Mesenchymal stem cell (in vitro differentiated cells and primary cell): Measurements from ENCODE around the gene ZNF804B.

Experiments used
- DNase-seq: peaks from one replicate; pipeline ENCODE4 v3.0.0-alpha.2; 2013
- H2AFZ ChIP-seq: one replicate; pipeline ENCODE4 v1.6.1; 2013; ENCODE audit warnings: low read depth, mild to moderate bottlenecking, control low read depth, inconsistent platforms, low read length, moderate library complexity
- H2AK5ac ChIP-seq: 2 replicates; pipeline ENCODE4 v1.6.1; 2013; ENCODE audit warnings: low read length, moderate library complexity, mild to moderate bottlenecking, inconsistent platforms; ENCODE audit not compliant: severe bottlenecking
- H2BK120ac ChIP-seq: one replicate; pipeline ENCODE4 v1.6.1; 2013; ENCODE audit warnings: low read depth, mild to moderate bottlenecking, inconsistent platforms, low read length, moderate library complexity
- H2BK12ac ChIP-seq, 2 experiments: one replicate each; pipeline ENCODE4 v1.6.1; 2013; ENCODE audit warnings: inconsistent platforms in 2 of 2, low read length in 2 of 2, mild to moderate bottlenecking in 2 of 2, moderate library complexity in 2 of 2, control low read depth in 1 of 2
- H2BK15ac ChIP-seq: one replicate; pipeline ENCODE4 v1.6.1; 2013; ENCODE audit warnings: mild to moderate bottlenecking, low read depth, inconsistent platforms; ENCODE audit not compliant: poor library complexity, severe bottlenecking
- H2BK5ac ChIP-seq: 2 replicates; pipeline ENCODE4 v1.6.1; 2013; ENCODE audit warnings: low read depth, mild to moderate bottlenecking, low read length, control low read depth, inconsistent platforms; ENCODE audit not compliant: poor library complexity, severe bottlenecking
- H3K14ac ChIP-seq, 2 experiments: one replicate each; pipeline ENCODE4 v1.6.1; 2013; ENCODE audit warnings: inconsistent platforms in 2 of 2, low read length in 2 of 2, control low read depth in 1 of 2, mild to moderate bottlenecking in 1 of 2, moderate library complexity in 1 of 2
- H3K18ac ChIP-seq, 2 experiments: one replicate each; pipeline ENCODE4 v1.6.1; 2013; ENCODE audit warnings: inconsistent platforms in 2 of 2, low read length in 2 of 2, control low read depth in 1 of 2, low read depth in 1 of 2, mild to moderate bottlenecking in 1 of 2
- H3K23ac ChIP-seq, 2 experiments: one replicate each; pipeline ENCODE4 v1.6.1; 2013; ENCODE audit warnings: inconsistent platforms in 2 of 2, low read length in 2 of 2, mild to moderate bottlenecking in 2 of 2, moderate library complexity in 2 of 2, control low read depth in 1 of 2
- H3K27ac ChIP-seq: 2 replicates; pipeline ENCODE4 v1.5.1; 2013; ENCODE audit warnings: mild to moderate bottlenecking, moderate library complexity, low read length, control low read depth, inconsistent platforms; ENCODE audit not compliant: poor library complexity, severe bottlenecking
- H3K27me3 ChIP-seq, 2 experiments: 2 replicates each; pipeline versions ENCODE4 v1.6.1 to v1.7.0; 2013; ENCODE audit warnings: low read length in 2 of 2, mild to moderate bottlenecking in 2 of 2, moderate library complexity in 2 of 2, control low read depth in 1 of 2, inconsistent platforms in 1 of 2; ENCODE audit not compliant: control insufficient read depth in 1 of 2, insufficient read depth in 1 of 2
- H3K36me3 ChIP-seq, 2 experiments: 2 replicates each; pipeline versions ENCODE4 v1.6.1 to v1.7.0; 2013; ENCODE audit warnings: low read length in 2 of 2, control low read depth in 1 of 2, inconsistent platforms in 1 of 2, low read depth in 1 of 2, mild to moderate bottlenecking in 1 of 2; ENCODE audit not compliant: insufficient read depth in 2 of 2, control insufficient read depth in 1 of 2
- H3K4ac ChIP-seq, 2 experiments: one replicate each; pipeline ENCODE4 v1.6.1; 2013; ENCODE audit warnings: inconsistent platforms in 2 of 2, low read length in 2 of 2, mild to moderate bottlenecking in 2 of 2, moderate library complexity in 2 of 2, control low read depth in 1 of 2, low read depth in 1 of 2
- H3K4me1 ChIP-seq: 2 replicates; pipeline ENCODE4 v1.6.1; 2013; ENCODE audit warnings: low read depth, low read length, control low read depth; ENCODE audit not compliant: control insufficient read depth, insufficient read depth
- H3K4me2 ChIP-seq: 2 replicates; pipeline ENCODE4 v1.6.1; 2013; ENCODE audit warnings: low read length, mild to moderate bottlenecking, inconsistent platforms; ENCODE audit not compliant: poor library complexity, severe bottlenecking
- H3K4me3 ChIP-seq, 2 experiments: 2 replicates each; pipeline versions ENCODE4 v1.5.1 to v1.7.0; 2013; ENCODE audit warnings: low read length in 2 of 2, mild to moderate bottlenecking in 2 of 2, control low read depth in 1 of 2, low read depth in 1 of 2; ENCODE audit not compliant: insufficient read depth in 1 of 2
- H3K79me1 ChIP-seq: replicated peaks from 2 replicates; pipeline ENCODE4 v1.6.1; 2013; ENCODE audit warnings: mild to moderate bottlenecking, control low read depth, low read length, inconsistent platforms; ENCODE audit not compliant: poor library complexity, severe bottlenecking
- H3K9ac ChIP-seq: 2 replicates; pipeline ENCODE4 v1.7.0; 2013; ENCODE audit warnings: mild to moderate bottlenecking, low read length, moderate library complexity
- H3K9me3 ChIP-seq: 2 replicates; pipeline ENCODE4 v1.7.0; 2013; ENCODE audit warnings: mild to moderate bottlenecking, low read length; ENCODE audit not compliant: control insufficient read depth
- H4K8ac ChIP-seq: one replicate; pipeline ENCODE4 v1.6.1; 2013; ENCODE audit warnings: inconsistent platforms, mild to moderate bottlenecking, low read length, moderate library complexity
- H4K91ac ChIP-seq: one replicate; pipeline ENCODE4 v1.6.1; 2013; ENCODE audit warnings: mild to moderate bottlenecking, low read length, inconsistent platforms
- WGBS: methylation state at CpG from one replicate; pipeline ENCODE4 v1.1.7; 2013; ENCODE audit warnings: mixed read lengths; 5-methylcytosine and 5-hydroxymethylcytosine counted together

The ZNF804B gene

DNA sequence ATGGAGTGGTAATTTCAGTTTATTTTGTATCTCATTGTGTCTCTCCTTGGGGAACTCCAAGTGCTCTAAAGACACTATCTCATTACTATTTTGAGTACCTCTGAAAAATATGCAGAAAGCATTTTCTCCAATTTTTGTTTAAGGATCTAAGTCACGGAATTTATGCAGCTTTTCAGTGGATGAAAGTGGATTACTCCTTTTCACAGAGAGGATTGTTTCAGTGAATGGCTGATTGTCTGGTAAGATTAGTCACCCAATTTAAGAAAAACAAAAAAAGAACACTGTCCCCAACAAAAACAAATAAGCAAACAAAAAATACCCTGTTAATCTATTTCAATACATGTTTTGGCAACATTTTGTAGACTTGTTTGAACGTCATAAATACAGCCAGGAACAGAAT, 374.3 kb downstream of the ZNF804B start:
- no peak for DNase-seq
- no peaks in the 10 kb centered on the region for H3K79me1 ChIP-seq
- H2AFZ ChIP-seq = no peak overlapping the region
- H3K4me1 ChIP-seq = no peaks in the 10 kb centered on the region
- H3K27ac ChIP-seq = no peak overlapping the region
- H2BK120ac ChIP-seq = no peak overlapping the region
- H2AK5ac ChIP-seq = no peak overlapping the region
- H3K4me3 ChIP-seq = no peak overlapping the region
- H3K4me2 ChIP-seq = no peak overlapping the region
- H3K4ac ChIP-seq = no peak overlapping the region
- H3K36me3 ChIP-seq = no peaks in the 10 kb centered on the region
- H3K27me3 ChIP-seq = no peaks in the 10 kb centered on the region
- H4K91ac ChIP-seq = no peak overlapping the region
- H3K9me3 ChIP-seq = no peaks in the 10 kb centered on the region
- no peak overlapping the region for H2BK15ac ChIP-seq
- H2BK5ac ChIP-seq = no peak overlapping the region
- no peak overlapping the region for H3K23ac ChIP-seq
- 100% methylated on average over 1 of the region's 2 CpGs for WGBS
- H3K9ac ChIP-seq = no peak overlapping the region
- H3K18ac ChIP-seq = no peak overlapping the region
- H3K14ac ChIP-seq = no peak overlapping the region
- H4K8ac ChIP-seq = no peak overlapping the region
- H2BK12ac ChIP-seq = no peak overlapping the region

- H3K27me3 ChIP-seq = no peaks in the 10 kb centered on the region
- H2BK5ac ChIP-seq = no peak overlapping the region
- H3K9ac ChIP-seq = no peak overlapping the region
- no peak overlapping the region for H2BK15ac ChIP-seq
- no peak overlapping the region for H2BK12ac ChIP-seq
- no peak overlapping the region for H3K18ac ChIP-seq
- no peak overlapping the region for H3K4me2 ChIP-seq
- peaks cover 13% of the 10 kb centered on the region for H3K9me3 ChIP-seq
- no peaks in the 10 kb centered on the region for H3K4me1 ChIP-seq
- H3K23ac ChIP-seq = no peak overlapping the region
- no peak overlapping the region for H2AFZ ChIP-seq
- DNase-seq = no peak
- H3K14ac ChIP-seq = no peak overlapping the region
- H4K8ac ChIP-seq = no peak overlapping the region
- H3K36me3 ChIP-seq = no peaks in the 10 kb centered on the region
- no peak overlapping the region for H3K4ac ChIP-seq
- no peak overlapping the region for H3K4me3 ChIP-seq
- no peak overlapping the region for H3K27ac ChIP-seq
- no peak overlapping the region for H2BK120ac ChIP-seq
- no peak overlapping the region for H2AK5ac ChIP-seq
- no peaks in the 10 kb centered on the region for H3K79me1 ChIP-seq
- H4K91ac ChIP-seq = no peak overlapping the region
Observed at GRCh38 chr7:89145801-89146200, 386.3 kb downstream of the ZNF804B start.

DNA sequence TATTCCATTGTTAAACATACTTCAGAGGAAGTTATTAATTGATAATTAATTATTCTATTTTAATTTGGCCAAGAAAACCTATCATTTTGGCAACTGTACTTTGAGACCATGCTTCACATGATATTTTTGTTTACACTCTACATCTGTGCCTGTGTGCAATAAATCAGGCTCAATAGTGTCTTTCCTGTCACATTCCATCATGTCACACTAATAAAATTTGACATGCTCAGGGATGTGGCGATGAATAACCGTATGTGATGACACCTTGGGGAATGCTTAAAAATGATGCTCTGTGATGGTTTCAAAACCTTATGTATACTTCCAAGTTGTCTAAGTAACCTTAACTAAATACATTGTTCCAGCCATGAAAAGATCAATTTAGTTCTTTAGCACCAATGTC, 400.6 kb downstream of the ZNF804B start:
- no peak overlapping the region for H3K14ac ChIP-seq
- no peak for DNase-seq
- no peak overlapping the region for H3K27ac ChIP-seq
- no peaks in the 10 kb centered on the region for H3K27me3 ChIP-seq
- no peak overlapping the region for H2AFZ ChIP-seq
- no peak overlapping the region for H2BK12ac ChIP-seq
- 100% methylated on average over 1 of the region's 2 CpGs for WGBS
- H4K91ac ChIP-seq = no peak overlapping the region
- H3K18ac ChIP-seq = no peak overlapping the region
- no peaks in the 10 kb centered on the region for H3K79me1 ChIP-seq
- H2AK5ac ChIP-seq = no peak overlapping the region
- H3K9ac ChIP-seq = no peak overlapping the region
- H3K4me1 ChIP-seq = no peaks in the 10 kb centered on the region
- H2BK15ac ChIP-seq = no peak overlapping the region
- H3K4me2 ChIP-seq = no peak overlapping the region
- no peak overlapping the region for H3K23ac ChIP-seq
- H2BK120ac ChIP-seq = no peak overlapping the region
- H3K9me3 ChIP-seq = no peaks in the 10 kb centered on the region
- H3K4me3 ChIP-seq = no peak overlapping the region
- H3K36me3 ChIP-seq = no peaks in the 10 kb centered on the region
- H3K4ac ChIP-seq = no peak overlapping the region
- no peak overlapping the region for H4K8ac ChIP-seq
- H2BK5ac ChIP-seq = no peak overlapping the region

GRCh38 chr7:89165421-89165820, 405.9 kb downstream of the ZNF804B start:
- Histone ChIP-seq H3K79me1 (no peaks in the 10 kb centered on the region), H3K18ac (no peak overlapping the region), H3K27me3 (no peaks in the 10 kb centered on the region), H4K91ac (no peak overlapping the region), H3K14ac (no peak overlapping the region), H3K36me3 (no peaks in the 10 kb centered on the region), H2BK12ac (no peak overlapping the region), H3K4ac (no peak overlapping the region), H2AK5ac (no peak overlapping the region), H4K8ac (no peak overlapping the region), H3K27ac (no peak overlapping the region), H2BK120ac (no peak overlapping the region), H2AFZ (no peak overlapping the region), H3K4me2 (no peak overlapping the region), H3K9me3 (no peaks in the 10 kb centered on the region), H2BK5ac (no peak overlapping the region), H2BK15ac (no peak overlapping the region), H3K4me1 (no peaks in the 10 kb centered on the region), H3K23ac (no peak overlapping the region), H3K9ac (no peak overlapping the region), H3K4me3 (no peak overlapping the region)
- no CpG with 5 or more reads among the region's 3 CpGs for WGBS
- DNase-seq = no peak
